DMS79 (cell line): ENCODE results near the gene LIAS.
"Not testable (repeated sequence)": the region's sequence is repeated elsewhere in the genome, so short reads cannot be mapped to it uniquely, and the experiment has no call there.

Experiments used
- DNase-seq: peaks from one replicate; lab custom pipeline; 2025; lab: John Stamatoyannopoulos, UW

The LIAS gene

GRCh38 chr4:39458505-39459300 lies at the start of gene LIAS, which contains the start of gene RPL9:
TSS of gene LIAS (plus strand) at chr4:39459056. CDS start at chr4:39459118, 62 bp downstream.
TSS of gene RPL9 (minus strand) at chr4:39458922. CDS start at chr4:39458439, 483 bp downstream.
- peak; percentile 71 for DNase-seq

DNA sequence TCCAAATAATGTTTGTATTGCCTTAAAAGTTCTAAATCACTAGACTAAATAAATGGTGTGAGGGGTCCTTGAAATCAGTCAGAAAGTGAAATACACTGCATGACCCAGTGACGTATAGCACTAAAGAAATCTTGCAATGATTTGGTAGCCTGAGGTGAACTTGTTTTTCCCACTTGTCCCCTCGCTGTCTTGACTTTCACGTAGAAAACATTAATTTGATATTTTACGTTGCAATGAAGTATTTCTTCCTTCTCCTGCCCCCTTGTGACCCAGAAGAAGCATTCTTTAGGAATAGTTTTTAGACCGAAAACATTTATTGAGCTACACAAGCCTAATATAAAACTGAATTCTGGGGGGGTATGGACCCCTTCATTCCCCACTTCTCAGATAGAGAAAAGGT lies 48.4 kb upstream of the LIAS start:
- DNase-seq: no peak

DNA sequence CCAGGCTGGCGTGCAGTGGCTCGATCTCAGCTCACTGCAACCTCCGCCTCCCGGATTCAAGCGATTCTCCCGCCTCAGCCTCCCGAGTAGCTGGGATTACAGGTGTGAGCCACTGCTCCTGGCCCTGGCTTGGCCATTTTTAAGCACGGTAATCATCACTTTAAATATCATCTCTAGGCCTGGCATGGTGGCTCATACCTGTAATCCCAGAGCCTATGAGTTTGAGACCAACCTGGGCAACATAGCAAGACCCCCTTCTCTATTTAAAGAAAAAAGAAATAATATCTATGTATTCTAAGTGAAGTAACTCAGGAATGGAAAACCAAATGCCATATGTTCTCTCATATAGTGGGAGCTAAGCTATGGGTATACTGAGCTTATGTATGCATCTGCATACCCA lies 47.3 kb upstream of the LIAS start:
- not testable (repeated sequence) for DNase-seq

- DNase-seq: no peak
These were observed 43.1 kb upstream of the LIAS start for GRCh38 chr4:39415678-39416283.

DNA sequence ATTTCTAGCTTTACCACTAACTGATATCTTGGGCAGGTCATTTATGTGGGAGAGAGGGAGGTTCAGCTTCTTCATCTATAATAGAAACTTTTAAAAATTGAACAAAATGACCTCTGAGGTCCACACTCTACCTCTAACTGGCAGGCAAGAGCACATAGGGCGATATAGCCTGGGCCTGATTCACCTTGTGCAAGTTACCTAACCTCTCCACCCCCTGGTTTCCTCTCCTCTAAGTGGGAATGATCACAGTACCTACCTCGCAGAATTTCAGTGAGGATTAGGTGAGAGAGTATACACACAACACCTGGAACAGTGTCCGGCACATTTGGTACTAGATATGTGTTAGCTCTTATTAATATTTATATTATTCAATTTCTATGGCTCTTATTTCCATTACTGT lies 36.6 kb upstream of the LIAS start:
- DNase-seq: no peak

- not testable (repeated sequence) for DNase-seq
These were observed 33.6 kb upstream of the LIAS start for GRCh38 chr4:39425297-39425696.

- no peak for DNase-seq
These were observed 32.1 kb upstream of the LIAS start for GRCh38 chr4:39426728-39427127.

GRCh38 chr4:39427520-39428114 lies 31.2 kb upstream of the LIAS start:
- DNase-seq: no peak

- no peak for DNase-seq
These were observed 29.2 kb upstream of the LIAS start for GRCh38 chr4:39429476-39430334.

DNA sequence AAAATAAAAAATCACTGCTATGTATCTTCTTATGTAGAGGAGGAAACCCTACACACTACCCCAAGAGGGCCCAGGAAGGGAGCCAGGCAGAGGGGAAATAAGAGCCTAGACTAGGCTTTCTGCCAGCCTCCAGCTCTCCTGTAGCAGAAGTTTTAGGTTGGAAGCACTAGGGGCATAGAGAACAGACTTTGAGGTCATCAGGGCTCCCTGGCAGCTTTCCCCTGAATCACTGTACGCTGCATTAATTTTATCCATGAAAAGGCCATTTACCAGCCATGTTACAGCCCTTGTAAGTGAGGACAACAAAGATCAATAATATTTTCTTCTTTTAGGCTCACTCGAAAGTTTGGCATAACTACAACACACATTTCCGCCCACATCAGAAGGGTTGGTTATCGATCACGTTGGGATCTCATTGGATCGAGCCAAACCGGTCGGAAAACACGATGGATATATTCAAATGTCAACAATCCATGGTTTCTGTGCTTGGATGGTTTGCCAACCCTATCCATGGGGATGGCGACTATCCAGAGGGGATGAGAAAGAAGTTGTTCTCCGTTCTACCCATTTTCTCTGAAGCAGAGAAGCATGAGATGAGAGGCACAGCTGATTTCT lies 24.9 kb upstream of the LIAS start:
- DNase-seq: no peak

GRCh38 chr4:39435659-39436563 lies 22.9 kb upstream of the LIAS start:
- DNase-seq: no peak

DNA sequence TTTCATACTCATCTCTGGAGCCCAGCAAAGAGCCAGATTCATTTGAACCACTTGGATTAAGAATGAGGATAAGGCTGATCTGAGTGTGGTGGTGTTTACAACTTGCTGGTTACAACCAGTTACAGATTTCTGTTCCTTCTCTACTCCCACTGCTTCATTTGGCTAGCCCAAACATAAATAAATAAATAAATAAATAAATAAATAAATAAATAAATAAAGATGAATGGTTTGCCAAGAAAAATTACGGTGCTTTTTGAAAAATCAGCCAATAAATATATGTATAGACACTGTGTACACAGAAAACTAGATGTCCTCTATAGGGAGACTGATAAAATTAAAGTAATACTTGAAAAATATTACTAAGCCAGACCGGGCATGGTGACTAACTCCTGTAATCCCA lies 17.3 kb upstream of the LIAS start:
- DNase-seq: no peak

DNA sequence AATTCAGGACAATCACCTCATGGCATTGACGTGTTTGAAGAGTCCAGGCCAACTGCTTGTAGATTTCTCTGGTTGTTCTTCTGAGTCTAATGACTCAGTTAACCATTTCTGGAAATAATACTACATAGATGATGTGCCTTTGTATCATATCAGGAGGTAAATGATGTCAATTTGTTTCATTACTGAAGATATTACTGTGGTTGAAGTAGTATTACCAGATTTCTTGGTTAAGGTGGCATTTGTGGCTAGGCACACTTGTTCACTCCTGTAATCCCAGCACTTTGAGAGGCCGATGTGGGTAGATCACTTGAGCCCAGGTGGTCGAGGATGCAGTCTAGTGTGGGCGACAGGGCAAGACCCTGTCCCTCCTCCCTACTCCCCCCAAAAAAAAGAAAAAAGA lies 15.9 kb upstream of the LIAS start:
- no peak for DNase-seq

DNA sequence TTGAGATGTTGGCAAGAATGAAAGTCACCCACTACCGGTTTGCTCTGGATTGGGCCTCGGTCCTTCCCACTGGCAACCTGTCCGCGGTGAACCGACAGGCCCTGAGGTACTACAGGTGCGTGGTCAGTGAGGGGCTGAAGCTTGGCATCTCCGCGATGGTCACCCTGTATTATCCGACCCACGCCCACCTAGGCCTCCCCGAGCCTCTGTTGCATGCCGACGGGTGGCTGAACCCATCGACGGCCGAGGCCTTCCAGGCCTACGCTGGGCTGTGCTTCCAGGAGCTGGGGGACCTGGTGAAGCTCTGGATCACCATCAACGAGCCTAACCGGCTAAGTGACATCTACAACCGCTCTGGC lies 12.4 kb upstream of the LIAS start:
- no peak for DNase-seq

GRCh38 chr4:39446842-39447573 lies 11.8 kb upstream of the LIAS start:
- no peak for DNase-seq

DNA sequence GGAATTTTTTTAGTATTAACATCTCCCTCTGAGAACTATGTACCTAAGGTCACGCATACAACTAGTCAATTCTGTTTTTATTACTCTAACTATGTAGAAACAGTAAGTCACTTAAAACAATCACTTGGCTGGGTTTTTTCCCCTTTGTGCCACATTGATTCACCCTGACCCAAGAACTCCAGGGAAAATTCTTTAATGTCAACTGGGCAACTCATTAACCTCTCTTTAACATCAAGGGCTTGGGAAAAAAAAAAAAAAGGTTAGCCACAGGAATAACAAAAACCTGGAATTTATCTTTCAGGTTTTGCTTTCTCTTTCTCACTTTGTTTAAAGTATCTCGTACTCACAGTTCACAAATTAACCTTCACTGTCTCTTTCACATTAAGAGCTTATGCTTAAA lies 8.2 kb upstream of the LIAS start:
- no peak for DNase-seq

- no peak for DNase-seq
These were observed 7.3 kb upstream of the LIAS start for GRCh38 chr4:39451423-39452023.

- DNase-seq: no peak
These were observed 6.5 kb upstream of the LIAS start for GRCh38 chr4:39452153-39452859.
